Measurements from ENCODE around the gene RADIL. TPM values are rescaled to one million over a fixed set of nuclear protein-coding genes. Genes with fewer than 3 reads are reported as not detected.

Gene RADIL
- total RNA-seq, 1 donor from 2014 or later = 1.8 TPM

- no peak for DNase-seq (ENCODE audit: low read depth)
Measured at GRCh38 chr7:4832711-4833110, 50.8 kb downstream of the RADIL start.

- DNase-seq (ENCODE audit: low read depth) = no peak
Measured at GRCh38 chr7:4831723-4832495, 51.6 kb downstream of the RADIL start.

DNA sequence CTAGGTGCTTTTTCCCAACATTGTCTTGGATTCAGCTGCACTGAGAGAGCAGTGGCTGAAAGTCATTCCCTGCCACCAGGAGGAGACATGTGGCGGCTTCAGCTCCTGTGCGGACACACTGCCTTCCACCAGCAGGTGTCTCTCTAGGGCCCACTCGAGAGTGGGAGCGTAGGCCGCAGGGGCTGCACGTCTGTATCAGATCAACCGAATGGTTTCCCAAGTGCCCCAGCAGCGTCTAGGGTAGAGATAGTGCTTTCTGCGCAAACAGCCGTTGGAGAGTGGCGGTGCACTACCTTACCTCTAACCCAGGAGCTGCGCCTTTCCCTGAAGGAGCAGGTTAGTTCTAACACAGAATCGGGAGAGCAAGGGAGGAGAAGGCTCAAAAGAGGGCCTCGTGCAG is 53.3 kb downstream of the RADIL start:
- DNase-seq (ENCODE audit: low read depth) = peak; percentile 11

DNA sequence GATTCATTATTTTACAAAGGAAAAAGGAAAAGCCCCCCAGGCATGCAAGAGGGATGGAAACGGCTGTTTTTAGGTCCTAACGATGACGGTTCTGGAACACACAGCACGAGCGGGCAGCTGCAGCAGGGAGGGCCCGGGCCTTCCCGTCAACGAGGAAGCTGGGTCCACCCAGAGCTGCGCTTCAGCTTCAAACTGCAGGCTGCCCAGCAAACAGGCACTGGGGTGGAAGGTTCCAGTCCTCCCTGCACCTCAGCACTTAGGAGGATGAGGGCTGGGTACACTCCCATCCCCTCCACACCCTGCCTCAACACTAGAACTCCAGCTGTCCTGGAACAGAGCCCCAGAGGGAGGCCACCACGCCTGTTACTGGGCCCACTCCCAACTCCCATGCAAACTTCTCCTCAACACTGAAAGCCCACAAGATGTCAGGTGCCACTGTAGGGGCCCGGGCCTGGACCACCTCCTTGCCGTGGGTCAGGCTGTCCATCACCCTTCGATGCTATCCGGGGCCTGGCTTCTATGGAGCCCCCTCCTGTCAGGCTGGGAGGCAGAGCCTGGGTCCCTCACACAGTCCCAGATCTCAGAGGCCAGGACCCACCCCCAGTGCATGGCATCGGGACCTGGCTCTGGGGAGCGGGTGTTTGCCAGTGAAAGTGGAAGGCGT is 54.7 kb downstream of the RADIL start:
- DNase-seq (ENCODE audit: low read depth) = no peak

DNA sequence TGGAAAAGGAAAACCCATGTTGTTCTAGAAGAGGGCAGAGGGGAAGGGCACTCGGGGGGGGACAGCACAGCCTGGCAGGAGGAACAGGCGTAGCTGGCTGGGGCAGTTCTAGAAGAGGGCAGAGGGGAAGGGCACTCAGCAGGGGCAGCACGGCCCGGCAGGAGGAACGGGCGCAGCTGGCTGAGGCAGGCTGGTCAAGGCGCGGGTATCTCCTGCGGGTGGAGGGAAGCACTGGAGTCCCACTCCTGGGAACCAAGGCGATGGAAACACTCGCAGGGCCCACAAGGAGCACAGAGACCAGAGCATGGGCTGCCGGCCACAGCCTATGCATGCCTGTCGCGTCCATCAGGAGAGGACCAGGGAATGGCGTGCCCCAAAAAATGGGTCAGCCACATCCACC is 58.4 kb downstream of the RADIL start:
- DNase-seq (ENCODE audit: low read depth) = no peak

DNA sequence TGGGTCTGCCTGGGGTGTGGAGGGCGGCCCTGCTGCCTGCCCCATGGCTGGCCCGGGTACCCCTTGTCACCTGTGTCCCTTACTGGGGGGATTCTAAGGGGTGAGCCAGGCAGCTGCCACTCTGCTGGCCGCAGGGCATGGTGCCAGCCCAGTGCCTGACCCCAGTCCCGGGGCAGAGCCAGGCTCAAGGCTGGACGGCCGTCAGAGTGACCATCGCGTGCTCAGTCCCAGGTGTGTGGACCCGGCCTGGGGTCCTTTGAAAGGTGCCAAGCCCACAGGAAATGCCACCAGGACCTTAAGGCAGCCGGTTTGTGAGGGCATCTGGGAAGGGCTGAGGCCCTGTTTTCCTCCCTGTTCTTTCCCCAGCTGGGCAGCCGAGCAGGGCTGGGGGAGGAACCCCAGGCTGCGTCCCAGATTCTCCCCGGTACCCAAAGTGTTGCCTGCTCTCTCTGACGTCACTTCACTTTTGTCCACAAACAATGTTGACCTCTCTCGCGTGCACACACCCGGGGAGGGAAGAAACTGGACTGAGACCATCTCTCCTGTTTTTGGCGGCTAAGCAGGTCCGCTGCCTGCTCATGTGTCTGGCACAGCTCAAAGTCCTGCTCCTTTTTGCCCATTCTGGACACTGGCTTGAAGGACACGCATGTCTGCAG is 59.3 kb downstream of the RADIL start:
- no peak for DNase-seq (ENCODE audit: low read depth)

DNA sequence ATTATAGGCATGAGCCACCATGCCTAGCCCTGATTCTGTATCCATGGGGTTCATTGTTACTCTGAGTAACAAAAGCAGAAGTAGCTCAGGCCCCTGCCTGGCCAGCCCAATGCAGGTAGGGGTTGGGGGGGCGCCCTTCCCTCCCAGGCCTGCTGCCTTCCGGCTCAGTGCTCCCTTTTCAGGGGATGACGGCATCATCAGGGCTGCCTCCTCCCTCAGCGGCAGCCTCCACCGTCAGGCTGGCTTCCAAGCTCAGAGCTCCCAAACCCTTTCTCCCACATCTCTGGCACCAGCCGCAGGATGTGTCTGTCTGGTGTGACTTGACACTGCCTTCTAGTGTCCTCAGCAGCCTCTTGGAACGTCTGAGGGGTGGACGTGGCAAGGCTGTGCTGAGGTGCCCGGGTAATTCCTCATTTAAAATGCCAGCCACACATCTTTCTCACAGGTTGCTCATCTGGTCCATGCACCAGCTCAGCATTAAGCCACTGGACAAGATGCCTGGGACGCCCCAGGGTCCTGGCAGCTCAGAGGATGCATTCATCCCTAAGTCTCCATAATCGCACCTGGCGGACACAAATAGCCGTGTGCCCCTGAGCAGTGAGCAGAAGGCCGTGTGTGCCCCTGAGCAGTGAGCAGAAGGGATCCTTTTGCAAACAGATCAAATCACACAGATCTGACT is 59.9 kb downstream of the RADIL start:
- no peak for DNase-seq (ENCODE audit: low read depth)

- DNase-seq (ENCODE audit: low read depth) = no peak
Measured at GRCh38 chr7:4822677-4823076, 60.8 kb downstream of the RADIL start.

GRCh38 chr7:4820967-4821471 is 62.5 kb downstream of the RADIL start:
- DNase-seq (ENCODE audit: low read depth) = no peak

GRCh38 chr7:4820405-4820966 is 63.0 kb downstream of the RADIL start:
- DNase-seq (ENCODE audit: low read depth) = no peak

DNA sequence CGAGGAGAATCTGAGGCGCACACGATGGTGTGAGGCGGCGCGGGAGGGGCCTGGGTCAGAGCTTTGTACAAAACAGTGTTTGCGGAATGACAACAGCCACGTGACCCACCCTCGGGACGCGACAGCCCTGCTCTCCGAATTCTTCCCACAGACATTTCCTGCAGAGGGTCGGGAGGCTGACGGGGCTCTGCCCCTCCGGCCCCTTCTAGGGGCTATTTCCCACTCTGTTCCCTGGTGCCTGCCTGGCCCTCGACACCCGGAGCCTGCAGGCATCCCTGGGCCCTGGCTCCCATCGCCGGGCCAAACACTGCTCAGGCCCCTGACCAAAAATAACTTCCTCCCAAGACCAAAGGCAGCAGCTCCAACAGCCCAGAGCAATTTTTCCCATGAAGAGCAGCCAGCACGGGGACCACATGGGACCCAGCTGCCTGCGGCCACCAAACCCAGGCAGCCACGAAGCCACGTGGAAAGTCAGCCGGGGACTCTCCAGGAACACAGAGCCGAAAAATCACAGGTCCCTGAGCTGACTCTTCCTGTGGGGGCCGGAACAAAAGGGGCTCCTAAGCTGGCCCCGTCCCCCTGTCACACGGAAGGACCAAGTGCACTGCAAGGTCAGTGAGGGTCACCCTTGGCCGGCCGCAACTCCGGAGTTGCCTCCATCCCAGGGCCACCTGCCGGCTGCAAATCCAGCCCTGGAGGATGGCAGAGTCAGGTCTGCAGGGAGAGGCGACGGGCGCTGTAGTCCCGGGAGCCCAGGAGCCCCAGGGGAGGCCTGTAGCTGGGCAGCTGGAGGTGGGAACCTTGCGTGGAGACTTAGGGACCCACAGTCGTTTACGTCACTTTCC is 63.7 kb downstream of the RADIL start:
- DNase-seq (ENCODE audit: low read depth) = peak; percentile 6

DNA sequence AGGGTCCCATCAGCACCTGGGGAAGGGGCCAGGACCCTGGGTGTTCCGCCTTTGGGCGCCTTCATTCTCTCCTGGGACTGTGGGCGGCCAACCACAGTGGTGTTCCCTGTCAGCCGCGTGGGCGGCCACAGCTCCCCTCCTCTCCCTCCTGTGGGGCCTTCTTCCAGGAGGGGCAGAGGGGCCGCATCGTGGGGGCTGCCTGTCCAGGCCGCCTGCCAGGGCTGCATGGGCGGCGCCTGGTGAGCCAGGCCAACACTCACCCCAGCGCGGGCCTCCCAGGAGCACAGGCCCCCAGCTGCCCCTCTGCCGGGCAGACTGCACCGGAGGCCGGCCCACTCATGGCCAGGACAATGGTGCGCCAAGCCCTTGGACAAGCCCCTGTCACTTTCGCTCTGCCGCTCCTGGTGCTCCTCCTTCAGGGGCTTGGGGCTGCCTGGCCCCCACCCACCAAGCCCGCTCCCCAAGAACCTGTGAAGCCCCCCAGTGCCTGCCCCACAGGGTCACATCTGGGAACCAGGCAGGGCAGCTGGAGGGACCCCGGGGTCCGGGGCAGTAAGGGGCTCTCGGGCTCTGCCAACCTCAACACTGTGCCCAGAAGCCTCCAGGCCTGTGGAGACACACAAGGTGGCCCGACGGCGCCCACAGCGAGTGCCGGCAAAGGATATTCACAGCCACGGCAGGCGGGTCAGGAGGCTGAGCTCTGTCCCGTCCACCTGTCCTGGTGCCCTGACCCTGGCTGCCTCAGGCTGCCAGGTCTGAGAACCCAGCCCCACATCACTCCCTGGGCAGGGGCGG is 65.3 kb downstream of the RADIL start:
- no peak for DNase-seq (ENCODE audit: low read depth)

GRCh38 chr7:4817178-4817901 is 66.2 kb downstream of the RADIL start:
- DNase-seq (ENCODE audit: low read depth) = no peak

- DNase-seq (ENCODE audit: low read depth) = no peak
Measured at GRCh38 chr7:4816419-4817080, 67.0 kb downstream of the RADIL start.

DNA sequence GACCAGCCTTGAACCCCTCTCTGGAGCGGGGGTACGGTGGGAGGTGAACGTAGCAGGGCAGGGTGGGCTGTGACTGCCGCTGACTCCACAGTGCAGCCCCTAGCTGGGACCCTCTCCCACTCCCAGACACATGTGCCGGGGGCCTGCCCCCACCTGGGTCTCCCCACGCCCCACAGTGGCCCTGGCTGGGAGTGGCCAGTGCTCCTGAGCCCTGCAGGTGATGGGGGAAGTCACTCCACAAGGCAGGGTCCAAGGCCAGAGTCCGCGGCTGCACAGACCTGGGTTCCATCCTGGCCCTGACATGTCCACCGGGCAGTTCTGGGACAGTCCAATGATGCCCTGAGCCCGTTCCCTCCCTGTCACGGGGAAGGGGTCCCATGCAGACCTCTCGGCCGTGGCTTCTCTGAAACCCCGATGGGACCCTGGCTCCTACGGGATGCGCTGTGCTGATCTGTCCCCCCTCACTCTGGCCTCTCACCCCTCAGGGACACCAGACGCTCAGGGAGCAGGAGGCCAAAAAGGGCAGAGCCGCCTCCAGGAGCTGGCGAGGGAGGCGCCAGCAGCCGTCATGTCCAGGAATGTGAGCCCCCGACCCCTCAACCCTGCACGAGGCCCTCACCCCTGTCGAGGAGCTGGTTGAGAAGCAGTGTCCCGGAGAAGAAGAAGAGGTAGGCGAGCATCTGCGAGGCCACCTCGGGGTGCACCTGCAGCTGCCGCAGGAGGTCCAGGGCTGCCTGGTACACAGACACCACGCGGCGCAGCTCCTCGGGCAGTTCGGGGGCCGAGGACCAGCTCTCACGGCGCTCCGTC is 67.7 kb downstream of the RADIL start:
- no peak for DNase-seq (ENCODE audit: low read depth)

DNA sequence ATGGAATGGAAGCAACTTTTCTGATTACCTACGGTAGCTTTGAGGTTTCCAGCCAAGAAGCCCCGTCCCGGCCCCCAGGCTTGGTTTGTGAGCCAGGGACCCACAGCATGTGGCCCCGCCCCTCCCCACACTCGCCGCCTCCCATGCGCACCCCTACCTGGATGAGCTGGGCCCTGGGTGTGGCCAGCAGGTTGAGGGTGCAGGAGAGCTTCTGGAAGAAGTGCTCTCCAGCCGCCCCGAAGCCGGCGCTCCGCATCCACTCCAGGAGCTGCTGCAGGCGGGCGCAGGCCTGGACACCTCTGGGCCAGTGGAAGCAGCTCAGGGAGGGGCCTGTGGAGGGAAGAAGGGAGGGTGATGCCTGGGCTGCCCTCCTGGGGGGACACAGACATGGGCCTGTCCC is 68.4 kb downstream of the RADIL start:
- DNase-seq (ENCODE audit: low read depth) = no peak

DNA sequence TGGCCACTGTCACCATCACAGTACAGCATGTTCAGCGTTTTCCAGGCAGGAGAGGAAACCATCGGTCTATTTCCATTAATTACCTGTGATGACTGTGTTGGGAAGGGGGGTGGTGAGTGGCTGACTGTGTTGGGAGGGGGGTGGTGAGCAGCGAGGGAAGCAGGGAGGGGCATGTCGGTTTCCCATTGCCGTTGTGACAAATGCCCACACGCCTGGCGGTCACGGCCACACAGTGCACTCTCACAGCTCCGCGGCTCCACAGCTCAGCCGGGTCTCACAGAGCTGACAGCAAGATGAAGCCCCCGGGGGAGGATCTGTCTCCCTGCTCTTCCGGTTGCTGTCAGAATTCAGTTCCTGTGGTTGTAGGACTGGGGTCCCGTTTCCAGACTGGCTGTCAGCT is 69.1 kb downstream of the RADIL start:
- no peak for DNase-seq (ENCODE audit: low read depth)

All from myocyte (in vitro differentiated cells).